ENCODE measurements around the gene HIP1. TPM values are rescaled to one million over a fixed set of nuclear protein-coding genes. Genes with fewer than 3 reads are reported as not detected.
"Not testable (repeated sequence)": the region's sequence is repeated elsewhere in the genome, so short reads cannot be mapped to it uniquely, and the experiment has no call there.

HIP1 gene
- total and polyA plus RNA-seq, 8 donors: 3.6 to 14.8 (median 5.2) TPM

GRCh38 chr7:75689246-75690099 lies 49.3 kb downstream of the HIP1 start:
- no peak for DNase-seq
- H3K36me3 ChIP-seq: no peaks in the 10 kb centered on the region
- no peaks in the 10 kb centered on the region for H3K4me1 ChIP-seq
- TF ChIP-seq CTCF (IDR thresholded peaks at IDR 0.05): no peak
- no peak for ATAC-seq
- intact Hi-C loops (cut with DNase I): no loop called here
- WGBS, 2 donors: 88 to 89% methylated on average over 20 of the region's 20 CpGs
- FAIRE-seq: no peak
- H3K9me3 ChIP-seq: no peaks in the 10 kb centered on the region
- H3K27ac ChIP-seq: no peak overlapping the region
- H3K27me3 ChIP-seq: no peaks in the 10 kb centered on the region
- H3K4me3 ChIP-seq: no peak overlapping the region

- peak in 5 of 6 donors; percentile 22 to 68 (median 47) for DNase-seq
- WGBS, 2 donors: 22 to 26% methylated on average over 34 to 37 of the region's 37 CpGs
Measured at GRCh38 chr7:75688200-75689136, 50.3 kb downstream of the HIP1 start.

GRCh38 chr7:75687246-75688088 lies 51.3 kb downstream of the HIP1 start:
- WGBS, 2 donors: 91 to 96% methylated on average over 12 of the region's 12 CpGs
- Histone ChIP-seq H3K36me3 (no peaks in the 10 kb centered on the region), H3K4me1 (no peaks in the 10 kb centered on the region), H3K4me3 (no peak overlapping the region), H3K27me3 (no peaks in the 10 kb centered on the region), H3K27ac (no peak overlapping the region), H3K9me3 (no peaks in the 10 kb centered on the region)
- no peak for DNase-seq
- TF ChIP-seq CTCF (IDR thresholded peaks at IDR 0.05): no peak
- intact Hi-C loops (cut with DNase I): no loop called here
- ATAC-seq: no peak
- FAIRE-seq: no peak

More at GRCh38 chr7:75688200-75689136, 50.3 kb downstream of the HIP1 start:
- H3K27ac ChIP-seq: no peak overlapping the region
- no peaks in the 10 kb centered on the region for H3K9me3 ChIP-seq
- no peaks in the 10 kb centered on the region for H3K36me3 ChIP-seq
- intact Hi-C loops (cut with DNase I): no loop called here
- ATAC-seq: peak in 3 of 4 donors; percentile 35 to 59 (median 49)
- no peaks in the 10 kb centered on the region for H3K4me1 ChIP-seq
- no peaks in the 10 kb centered on the region for H3K27me3 ChIP-seq
- H3K4me3 ChIP-seq: no peak overlapping the region
- TF ChIP-seq CTCF (IDR thresholded peaks at IDR 0.05): no peak
- FAIRE-seq: no peak

GRCh38 chr7:75686551-75686950 lies 52.2 kb downstream of the HIP1 start:
- Histone ChIP-seq H3K27me3 (no peaks in the 10 kb centered on the region), H3K9me3 (no peaks in the 10 kb centered on the region), H3K4me1 (no peaks in the 10 kb centered on the region), H3K4me3 (no peak overlapping the region), H3K36me3 (no peaks in the 10 kb centered on the region), H3K27ac (no peak overlapping the region)
- no peak for TF ChIP-seq CTCF (IDR thresholded peaks at IDR 0.05)
- no peak for ATAC-seq
- intact Hi-C loops (cut with DNase I): no loop called here
- FAIRE-seq: no peak
- DNase-seq: no peak

- H3K36me3 ChIP-seq; ATAC-seq; H3K4me1 ChIP-seq; DNase-seq; H3K27ac ChIP-seq; FAIRE-seq; H3K9me3 ChIP-seq; intact Hi-C loops (cut with DNase I); H3K27me3 ChIP-seq; H3K4me3 ChIP-seq: not testable (repeated sequence)
- 76 to 77% methylated on average over 6 of the region's 6 CpGs for WGBS, 2 donors
Measured at GRCh38 chr7:75682052-75682451, 56.7 kb downstream of the HIP1 start.

Data from pancreas (tissue), 10 donors.